D721Med (cell line): ENCODE results near the gene GUCY2C.

ENCODE experiments used
- DNase-seq: peaks from one replicate; pipeline ENCODE4 v3.0.0; 2011; ENCODE audit warnings: low spot score; ENCODE audit not compliant: insufficient read length
- FAIRE-seq: peaks from 2 replicates; lab custom pipeline; 2011; peaks lifted over from hg19 to GRCh38; lab: Jason Lieb, UNC
- CTCF ChIP-seq: IDR thresholded peaks from 2 replicates; pipeline ENCODE4 v1.5.1; 2012; ENCODE audit warnings: mild to moderate bottlenecking, control low read depth; ENCODE audit not compliant: insufficient read depth; ENCODE audit errors: missing control alignments

The GUCY2C gene

GRCh38 chr12:14664434-14665023, 31.9 kb downstream of the GUCY2C start:
- peak; percentile 82 for TF ChIP-seq CTCF
- DNase-seq (no peak), FAIRE-seq (no peak)

DNA sequence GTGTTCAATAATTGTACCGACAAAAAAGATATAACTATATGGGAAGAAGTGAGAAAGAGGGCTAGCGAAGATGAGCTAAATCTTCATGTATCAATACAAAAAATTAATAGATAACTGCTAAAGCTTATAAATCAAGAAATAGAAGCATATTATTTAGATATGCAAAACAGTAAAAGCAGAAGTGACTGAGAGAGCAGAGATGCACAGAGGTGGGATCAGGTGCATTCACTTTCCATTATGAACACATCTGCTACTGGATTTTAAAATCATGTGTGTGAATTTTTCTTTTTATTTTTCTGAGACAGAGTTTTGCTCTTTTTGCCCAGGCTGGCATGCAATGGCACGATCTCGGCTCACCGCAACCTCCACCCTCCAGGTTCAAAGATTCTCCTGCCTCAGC, 33.4 kb downstream of the GUCY2C start:
- TF ChIP-seq CTCF: no peak
- FAIRE-seq (no peak), DNase-seq (no peak)

DNA sequence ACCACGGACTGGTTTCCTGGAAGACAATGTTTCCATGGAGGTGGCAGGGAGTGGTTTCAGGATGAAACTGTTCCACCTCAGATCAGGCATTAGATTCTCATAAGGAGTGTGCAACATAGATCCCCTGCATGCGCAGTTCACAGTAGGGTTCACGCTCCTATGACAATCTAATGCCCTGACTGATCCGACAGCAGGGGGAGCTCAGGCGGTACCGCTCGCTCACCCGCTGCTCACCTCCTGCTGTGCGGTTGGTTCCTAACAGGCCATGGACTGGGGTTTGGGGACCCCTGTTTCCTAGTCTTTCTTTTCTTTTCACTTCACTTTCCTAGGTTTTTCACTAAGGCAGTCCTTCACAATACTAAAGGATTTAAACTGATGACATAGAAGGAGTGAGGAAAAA, 39.6 kb downstream of the GUCY2C start:
- TF ChIP-seq CTCF: no peak
- DNase-seq (no peak), FAIRE-seq (no peak)

- no peak for TF ChIP-seq CTCF
- no peak for FAIRE-seq
- DNase-seq: no peak
Observed at GRCh38 chr12:14655284-14655683, 41.1 kb downstream of the GUCY2C start.

GRCh38 chr12:14654842-14655241, 41.6 kb downstream of the GUCY2C start:
- DNase-seq (no peak), FAIRE-seq (no peak)
- TF ChIP-seq CTCF: no peak

GRCh38 chr12:14654416-14654815, 42.0 kb downstream of the GUCY2C start:
- DNase-seq (no peak), FAIRE-seq (no peak)
- TF ChIP-seq CTCF: no peak

DNA sequence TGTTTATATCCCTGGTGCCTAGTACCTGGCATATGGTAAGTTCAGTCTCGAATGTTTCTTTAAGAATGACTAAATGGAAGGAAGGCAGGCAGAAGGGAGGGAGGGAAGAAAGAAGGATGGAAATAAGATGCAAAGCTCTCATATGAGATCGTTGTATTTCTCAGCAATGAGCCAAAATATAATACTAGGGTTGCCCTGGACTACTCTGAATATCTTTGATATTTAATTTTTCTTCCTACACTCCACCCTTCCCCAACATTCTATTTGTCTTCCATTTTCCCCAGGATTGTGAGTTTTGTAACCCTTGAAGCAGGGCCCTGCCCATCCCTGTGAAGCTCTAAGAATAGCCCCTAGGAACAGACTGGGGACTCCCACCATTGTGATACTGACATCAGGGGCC, 43.9 kb downstream of the GUCY2C start:
- no peak for TF ChIP-seq CTCF
- no peak for FAIRE-seq
- DNase-seq: no peak
